ENCODE data around the gene SDR39U1.
"Not testable (repeated sequence)": the region's sequence is repeated elsewhere in the genome, so short reads cannot be mapped to it uniquely, and the experiment has no call there.

SDR39U1 gene, protein sequence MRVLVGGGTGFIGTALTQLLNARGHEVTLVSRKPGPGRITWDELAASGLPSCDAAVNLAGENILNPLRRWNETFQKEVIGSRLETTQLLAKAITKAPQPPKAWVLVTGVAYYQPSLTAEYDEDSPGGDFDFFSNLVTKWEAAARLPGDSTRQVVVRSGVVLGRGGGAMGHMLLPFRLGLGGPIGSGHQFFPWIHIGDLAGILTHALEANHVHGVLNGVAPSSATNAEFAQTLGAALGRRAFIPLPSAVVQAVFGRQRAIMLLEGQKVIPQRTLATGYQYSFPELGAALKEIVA

DNA sequence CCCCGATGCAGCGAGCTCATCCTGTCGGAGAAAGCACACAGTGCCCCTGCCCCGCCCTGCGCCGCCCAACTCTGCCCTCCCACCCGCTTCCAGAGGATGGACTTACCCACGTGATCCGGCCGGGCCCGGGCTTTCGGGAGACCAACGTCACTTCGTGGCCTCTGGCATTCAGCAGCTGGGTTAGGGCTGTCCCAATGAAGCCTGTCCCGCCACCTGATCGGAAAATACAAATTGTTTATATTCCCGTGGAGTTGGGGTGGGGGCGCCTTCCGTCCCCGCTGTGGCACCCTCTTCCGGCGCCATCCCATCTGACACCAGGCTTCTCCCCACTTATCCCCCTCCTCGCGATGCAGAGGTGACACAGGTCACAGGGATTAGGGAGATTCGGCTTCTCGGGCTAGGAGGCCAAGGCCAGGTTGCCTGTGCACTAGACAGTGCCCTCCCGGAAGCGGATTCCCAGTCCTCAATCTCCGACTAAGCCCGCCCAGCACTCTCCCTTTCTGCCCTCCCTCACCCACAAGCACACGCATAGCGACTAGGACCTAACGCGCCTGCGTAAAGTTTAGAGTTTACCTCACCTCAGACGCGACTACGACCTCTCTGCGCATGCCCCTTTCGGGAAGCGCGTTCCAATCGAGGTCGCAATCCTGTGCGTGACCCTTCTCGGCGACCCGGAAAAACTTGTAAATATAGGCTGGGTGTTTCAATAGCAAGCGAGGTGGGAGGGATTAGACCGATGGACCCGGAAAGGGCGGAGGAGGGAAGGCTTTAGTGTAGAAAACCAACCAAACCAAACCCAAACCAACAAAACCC is at the start of gene SDR39U1:
SDR39U1 (minus strand) TSS at position 537 of the 813 bp plus-strand sequence; CDS start at position 530, 7 bp downstream.
- DNase-seq: peak; percentile 94 to 95

DNA sequence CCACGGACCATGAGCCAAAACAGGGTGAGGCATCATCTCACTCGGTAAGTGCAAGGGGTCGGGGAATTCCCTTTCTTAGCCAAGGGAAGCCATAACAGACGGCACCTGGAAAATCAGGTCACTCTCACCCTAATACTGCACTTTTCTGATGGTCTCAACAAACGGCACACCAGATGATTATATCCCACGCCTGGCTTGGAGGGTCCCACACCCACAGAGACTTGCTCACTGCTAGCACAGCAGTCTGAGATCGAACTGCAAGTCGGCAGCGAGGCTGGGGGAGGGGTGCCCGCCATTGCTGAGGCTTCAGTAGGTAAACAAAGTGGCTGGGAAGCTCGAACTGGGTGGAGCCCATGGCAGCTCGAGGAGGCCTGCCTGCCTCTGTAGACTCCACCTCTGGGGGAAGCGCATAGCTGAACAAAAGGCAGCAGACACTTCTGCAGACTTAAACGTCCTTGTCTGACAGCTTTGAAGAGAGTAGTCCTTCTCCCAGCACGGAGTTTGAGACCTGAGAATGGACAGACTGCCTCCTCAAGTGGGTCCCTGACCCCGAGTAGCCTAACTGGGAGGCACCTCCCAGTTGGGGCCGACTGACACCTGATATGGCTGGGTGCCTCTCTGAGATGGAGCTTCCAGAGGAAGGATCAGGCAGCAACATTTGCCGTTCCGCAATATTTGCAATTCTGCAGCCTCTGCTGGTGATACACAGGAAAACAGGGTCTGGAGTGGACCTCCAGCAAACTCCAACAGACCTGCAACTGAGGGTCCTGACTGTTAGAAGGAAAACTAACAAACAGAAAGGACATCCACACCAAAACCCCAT is 49.2 kb upstream of the SDR39U1 start:
- DNase-seq: not testable (repeated sequence)

DNA sequence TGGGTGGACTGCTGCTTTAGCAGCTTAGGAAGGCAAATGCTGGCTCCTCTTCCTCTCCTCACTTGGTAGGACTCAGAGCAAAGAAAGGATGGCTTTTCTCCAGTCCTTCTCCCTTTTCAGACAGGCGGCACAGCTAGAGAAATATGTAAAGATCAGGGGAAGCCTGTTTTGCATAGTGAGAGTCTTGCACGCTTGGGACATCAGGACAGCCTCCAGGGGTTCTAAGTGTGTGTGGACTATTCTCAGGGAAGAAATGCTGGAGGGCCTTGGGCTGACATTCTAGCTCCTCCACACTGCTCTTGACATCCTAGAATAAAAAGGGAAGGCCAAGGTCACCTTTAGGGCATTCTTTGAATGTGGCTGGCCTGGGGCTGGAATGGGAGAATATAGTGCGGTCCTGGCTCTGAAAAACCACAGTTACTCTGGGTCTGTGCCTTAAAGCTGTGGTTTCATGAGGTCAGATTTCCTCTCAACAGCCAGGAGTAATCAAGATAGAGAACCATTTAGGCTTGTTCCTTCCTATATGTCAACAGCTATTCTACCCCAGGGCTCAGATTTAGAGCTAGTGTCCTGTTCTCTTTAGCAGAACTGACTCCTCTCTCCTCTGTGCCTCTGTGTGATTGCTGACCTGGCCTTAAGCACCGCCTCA is 41.2 kb upstream of the SDR39U1 start:
- no peak for DNase-seq

DNA sequence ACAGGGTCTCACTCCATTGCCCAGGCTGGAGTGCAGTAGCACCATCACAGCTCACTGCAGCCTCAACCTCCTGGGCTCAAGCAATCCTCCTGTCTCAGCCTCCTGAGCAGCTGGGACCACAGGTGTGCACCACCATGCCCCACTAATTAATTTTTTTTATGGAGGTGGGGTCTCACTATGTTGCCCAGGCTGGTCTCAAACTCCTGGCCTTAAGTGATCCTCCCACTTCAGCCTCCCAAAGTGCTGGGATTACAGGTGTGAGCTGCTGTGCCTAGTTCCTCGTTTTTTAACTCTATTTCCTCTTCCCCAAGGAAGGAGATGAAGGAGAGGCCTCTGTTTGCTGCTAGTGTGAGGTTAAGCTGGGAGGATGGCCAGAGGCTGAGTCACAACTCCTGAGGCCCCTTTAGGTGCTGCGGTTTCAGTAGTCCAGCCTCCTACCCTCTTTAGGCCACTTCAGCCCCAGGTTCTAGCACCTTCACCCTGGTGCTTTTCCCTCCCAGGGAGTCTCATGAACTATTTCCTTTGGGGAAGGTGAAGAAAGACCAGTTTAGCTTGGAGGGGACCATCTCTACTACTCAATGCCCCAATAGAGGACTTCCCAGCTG is 40.2 kb upstream of the SDR39U1 start:
- DNase-seq: not testable (repeated sequence)

DNA sequence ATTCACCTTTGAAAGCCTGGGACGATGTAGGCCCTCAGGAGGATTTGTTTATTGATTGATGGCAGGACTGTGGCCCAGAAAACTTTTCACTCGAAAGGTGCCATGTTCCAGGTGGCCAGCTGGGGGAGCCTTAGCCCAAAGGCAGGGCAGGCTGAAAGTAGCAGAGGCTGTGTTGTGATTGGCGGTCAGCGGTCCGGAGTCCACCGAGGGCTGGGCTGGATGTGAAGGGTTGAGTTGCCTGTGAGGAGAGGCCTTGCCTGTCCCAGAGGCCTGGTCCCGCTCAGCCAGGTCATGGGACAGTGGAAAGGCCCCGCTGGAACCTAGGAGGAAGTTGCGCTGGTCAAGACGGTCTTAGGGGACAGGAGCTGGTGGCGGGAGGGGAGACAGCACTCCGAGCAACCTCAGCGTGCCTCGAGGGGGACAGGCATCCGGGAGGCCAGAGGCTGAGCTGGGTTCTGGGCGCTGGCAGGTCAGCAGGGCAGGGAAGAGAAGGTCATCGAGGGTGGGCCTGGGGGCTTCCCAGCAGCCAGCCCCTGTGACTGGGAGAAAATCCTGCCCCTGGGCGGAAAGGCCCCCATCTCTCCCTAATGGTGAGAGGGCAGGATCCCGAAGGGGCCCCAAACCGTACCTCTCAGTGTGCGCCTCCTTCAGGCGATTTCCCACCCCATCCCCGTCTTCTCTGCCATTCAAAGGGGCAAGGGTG is 39.2 kb upstream of the SDR39U1 start:
- DNase-seq: peak; percentile 33 to 39

DNA sequence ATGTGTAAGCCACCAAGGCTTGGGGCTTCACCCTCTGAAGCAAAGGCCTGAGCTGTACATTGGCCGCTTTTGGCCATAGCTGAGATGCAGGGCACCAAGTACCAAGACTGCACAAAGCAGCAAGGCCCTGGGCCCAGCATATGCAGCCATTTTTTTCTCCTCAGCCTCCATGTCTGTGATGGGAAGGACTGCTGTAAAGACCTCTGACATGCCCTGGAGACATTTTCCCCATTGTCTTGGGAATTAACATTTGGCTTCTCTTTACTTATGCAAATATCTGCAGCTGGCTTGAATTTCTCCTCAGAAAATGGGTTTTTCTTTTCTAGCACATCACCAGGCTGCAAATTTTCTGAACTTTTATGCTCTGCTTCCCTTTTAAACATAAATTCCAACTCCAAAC is 37.4 kb upstream of the SDR39U1 start:
- not testable (repeated sequence) for DNase-seq

DNA sequence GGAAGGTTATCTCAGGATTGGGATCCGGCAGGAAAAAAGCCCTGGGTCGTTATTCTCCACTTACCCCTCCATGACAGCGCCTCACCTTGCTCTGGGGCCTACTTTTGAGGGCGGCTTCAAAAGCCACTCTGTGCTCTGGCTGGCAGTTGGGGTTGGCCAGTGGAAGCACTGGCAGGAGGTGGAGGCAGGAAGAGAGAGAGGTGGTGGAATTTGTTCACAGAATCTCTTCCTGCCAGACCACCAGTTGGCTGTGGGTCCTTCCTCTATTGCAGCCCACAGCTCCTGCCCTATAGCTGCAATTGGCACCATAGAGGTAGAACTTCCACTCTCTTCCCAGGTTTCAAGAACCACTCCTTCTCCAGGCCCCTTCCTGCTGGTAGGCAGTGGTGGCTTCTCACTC is 32.7 kb upstream of the SDR39U1 start:
- DNase-seq: no peak

DNA sequence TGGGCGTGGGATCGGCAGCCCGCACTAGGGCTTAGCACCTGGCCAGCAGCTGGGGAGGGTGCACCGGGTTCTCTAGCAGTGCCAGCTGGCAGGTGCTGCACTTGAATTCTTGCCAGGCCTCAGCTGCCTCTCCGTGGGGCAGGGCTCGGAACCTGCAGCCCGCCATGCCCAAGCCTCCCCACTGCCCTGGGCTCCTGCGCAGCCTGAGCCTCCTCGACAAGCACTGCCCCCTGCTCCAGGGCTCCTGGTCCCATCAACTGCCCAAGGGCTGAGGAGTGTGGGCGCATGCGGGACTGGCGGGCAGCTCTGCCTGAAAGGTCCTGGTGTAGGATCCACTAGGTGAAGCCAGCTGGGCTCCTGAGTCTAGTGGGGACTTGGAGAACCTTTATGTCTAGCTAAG is 30.6 kb upstream of the SDR39U1 start:
- no peak for DNase-seq

DNA sequence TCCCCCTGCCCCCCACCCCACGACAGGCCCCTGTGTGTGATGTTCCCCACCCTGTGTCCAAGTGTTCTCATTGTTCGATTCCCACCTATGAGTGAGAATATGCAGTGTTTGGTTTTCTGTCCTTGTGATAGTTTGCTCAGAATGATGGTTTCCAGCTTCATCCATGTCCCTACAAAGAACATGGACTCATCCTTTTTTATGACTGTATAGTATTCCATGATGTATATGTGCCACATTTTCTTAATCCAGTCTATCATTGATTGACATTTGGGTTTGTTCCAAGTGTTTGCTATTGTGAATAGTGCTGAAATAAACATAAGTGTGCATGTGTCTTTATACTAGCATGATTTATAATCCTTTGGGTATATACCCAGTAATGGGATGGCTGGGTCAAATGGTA is 27.9 kb upstream of the SDR39U1 start:
- not testable (repeated sequence) for DNase-seq

DNA sequence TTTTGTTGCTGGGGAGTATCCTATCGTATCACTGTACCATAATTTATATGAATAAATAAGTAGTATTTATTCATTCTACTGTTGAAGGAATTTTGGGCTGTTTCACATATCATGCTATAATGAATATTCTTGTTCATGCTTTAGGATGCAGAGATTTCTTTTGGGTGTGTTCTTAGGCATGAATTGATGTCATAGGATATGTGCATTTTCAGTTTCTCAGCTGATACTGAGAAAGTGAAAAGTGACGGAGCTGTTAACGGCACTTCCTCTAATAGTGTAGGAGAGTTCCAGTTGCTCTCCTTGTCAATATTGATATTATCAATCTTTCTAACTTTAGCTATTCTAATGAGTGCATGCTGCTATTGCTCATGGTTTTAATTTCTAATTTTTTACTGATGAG is 23.2 kb upstream of the SDR39U1 start:
- DNase-seq: no peak

DNA sequence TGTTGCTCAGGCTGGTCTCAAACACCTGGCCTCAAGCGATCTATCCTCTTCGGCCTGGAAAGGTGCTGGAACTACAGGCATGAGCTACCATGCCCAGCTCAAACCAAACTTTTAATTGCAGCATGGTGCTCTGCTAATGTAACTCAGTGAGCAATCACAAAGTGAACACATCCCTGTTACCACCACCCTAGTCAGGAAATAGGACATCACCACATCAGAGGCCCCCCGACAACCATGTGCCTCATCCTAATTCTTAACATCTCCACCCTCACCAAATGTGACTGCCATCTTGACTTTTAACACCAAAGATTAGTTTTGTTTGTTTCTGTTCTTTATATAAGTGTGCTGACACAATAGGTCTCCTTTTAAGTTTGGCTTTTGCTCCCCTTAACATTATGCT is 22.8 kb upstream of the SDR39U1 start:
- DNase-seq: no peak

DNA sequence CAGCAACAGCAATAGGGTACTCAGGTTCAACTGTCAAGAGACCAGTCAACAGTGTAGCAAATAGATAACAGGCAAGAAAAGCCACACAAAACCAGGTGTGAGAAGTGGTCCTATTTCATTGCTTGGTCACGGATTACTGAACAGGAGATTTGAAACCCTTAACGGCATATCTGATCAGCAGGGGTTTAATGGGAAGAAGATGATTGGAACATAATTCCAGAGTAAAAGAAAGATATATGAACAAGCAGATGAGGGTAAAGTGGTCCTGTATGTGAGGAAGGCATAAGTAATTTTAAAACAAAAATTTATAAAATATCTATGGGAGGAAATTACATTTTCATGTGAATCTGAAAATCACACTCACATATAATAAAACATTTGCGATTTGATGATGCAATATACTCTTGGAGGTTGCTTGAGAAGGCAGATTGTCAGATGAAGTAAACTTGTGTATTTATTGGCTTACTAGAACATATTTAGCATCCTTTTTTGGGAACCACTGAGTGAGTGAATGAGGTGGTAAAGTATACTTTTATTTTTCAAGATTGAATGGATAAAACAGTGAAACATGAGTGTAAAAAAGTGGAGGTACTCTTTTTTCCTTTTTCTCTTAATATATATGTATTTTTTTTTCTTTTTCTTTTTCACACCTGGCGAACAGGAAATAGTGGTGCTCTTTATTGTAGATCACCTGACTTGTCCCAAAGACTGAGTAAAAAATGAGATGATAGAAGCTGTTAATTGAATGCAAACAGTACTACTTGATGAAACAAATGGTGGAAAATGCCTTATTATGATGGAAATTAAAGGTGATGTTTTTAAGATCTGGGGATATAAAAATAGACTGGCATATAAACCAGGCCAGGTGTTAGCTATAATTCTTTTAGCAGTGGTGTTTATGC is 21.6 kb upstream of the SDR39U1 start:
- DNase-seq: no peak

DNA sequence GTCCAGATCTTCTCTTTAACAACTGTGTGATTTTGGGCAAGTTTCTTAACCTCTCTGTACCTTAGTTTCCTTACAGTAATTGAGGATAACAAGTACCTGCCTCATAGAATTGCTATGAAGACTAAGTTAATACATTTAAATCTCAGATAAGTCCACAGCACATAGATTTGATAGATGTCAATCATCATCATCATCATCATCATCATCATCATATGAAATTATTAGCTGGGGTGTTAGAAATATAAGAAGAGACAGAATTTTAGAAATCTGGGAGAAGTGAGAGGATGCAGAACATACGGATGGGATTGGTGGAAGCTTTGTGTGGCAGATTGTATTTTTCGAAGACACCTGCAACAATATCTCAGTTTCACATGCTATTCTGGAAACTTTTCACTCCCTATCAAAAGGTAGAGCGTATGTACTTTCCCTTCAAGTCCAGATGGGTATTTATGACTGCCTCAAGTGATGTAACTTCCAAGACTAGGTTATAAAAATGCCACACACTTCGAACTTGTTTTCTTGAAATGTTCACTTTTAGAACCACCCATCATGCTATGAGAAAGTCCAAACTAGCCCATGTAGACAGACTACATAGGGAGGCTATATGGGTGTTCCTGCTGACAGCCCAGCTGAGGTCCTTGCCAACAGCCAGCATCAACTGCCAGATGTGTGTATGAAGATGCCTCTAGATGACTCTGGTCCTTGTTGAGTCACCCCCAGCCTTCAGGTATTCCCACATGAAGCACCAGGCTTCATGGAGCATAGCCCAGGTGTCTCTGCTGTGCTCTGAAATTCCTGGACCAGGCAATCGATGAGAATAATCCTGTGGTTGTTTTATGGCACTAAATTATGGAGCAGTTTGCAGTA is 20.7 kb upstream of the SDR39U1 start:
- no peak for DNase-seq

DNA sequence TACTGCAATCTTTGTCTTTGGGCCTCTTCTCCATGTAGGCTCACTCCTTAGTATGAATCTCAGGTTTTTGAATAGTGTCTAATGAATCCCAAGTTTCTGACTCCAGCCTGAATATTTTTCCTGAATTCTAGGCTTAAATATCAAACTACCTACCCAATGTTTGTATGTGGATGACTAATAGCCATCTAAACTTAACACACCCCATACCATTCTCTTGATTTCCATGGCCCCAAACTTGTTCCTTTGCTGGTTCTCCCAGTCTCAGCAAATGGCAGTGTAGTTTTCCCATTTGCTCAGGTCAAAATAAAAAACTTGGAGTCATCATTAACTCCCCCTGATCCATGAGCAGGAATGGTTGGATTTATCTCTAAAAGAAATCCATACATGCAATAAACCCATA is 18.8 kb upstream of the SDR39U1 start:
- DNase-seq: no peak

DNA sequence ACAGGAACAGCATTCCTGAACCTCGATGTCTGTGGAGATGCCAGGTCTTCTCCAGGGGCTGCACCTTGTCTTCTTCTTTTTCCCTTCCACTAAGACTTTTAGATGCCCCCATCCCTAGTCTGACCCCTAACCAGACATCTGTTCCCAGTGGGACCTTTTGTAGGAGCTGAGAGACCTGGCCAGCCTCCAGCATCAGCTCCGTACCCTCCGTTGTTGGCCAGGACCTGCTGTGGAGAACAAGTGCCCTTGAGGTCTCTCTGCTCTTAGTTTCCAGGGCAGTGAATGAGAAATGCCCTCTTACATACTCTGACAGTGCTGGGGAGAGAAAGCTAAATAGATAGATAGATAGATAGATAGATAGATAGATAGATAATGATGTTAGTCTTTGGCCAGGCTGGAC is 16.8 kb upstream of the SDR39U1 start:
- DNase-seq: no peak

DNA sequence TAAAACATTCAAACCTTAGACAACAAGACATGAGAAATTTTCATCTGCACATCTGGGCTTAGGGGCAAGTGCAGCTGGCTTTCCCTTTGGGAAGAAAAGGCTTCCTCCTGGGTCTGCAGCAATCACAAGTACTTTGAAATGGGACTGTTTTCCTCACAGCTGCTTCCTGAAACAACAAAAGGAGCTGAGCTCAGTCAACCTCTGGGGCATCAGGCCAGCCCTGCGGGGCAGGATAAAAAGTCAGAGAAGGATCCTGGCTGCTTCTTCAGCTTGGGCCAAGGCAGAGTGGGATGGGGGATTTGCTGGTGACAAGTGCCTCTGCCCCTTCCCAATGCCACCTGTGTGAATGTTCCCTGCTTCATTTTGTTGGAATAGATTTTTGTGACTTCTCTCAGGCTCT is 16.2 kb upstream of the SDR39U1 start:
- no peak for DNase-seq

DNA sequence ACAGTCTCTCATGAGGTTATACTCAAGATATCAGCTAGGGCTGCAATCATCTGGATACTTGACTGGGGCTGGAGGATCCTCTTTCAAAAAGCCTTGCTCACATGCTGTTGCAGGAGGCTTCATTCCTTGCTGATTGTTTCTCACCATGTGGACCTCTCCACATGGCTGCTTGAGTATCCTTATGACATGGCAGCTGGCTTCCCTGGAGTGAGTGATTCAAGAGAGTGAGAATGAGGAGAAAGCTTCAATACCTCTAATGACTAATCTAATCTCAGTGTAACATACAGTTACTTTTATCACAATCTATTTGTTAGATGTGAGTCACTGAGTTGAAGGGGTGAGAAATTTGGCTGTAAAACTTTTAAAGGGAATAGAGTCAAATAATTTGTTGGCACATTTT is 14.4 kb upstream of the SDR39U1 start:
- no peak for DNase-seq

DNA sequence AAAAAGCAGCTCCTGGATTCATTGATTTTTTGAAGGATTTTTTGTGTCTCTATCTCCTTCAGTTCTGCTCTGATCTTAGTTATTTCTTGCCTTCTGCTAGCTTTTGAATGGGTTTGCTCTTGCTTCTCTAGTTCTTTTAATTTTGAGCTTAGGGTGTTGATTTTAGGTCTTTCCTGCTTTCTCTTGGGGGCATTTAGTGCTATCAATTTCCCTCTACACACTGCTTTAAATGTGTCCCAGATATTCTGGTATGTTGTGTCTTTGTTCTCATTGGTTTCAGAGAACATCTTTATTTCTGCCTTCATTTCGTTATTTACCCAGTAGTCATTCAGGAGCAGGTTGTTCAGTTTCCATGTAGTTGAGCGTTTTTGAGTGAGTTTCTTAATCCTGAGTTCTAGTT is 8.3 kb upstream of the SDR39U1 start:
- DNase-seq: not testable (repeated sequence)

DNA sequence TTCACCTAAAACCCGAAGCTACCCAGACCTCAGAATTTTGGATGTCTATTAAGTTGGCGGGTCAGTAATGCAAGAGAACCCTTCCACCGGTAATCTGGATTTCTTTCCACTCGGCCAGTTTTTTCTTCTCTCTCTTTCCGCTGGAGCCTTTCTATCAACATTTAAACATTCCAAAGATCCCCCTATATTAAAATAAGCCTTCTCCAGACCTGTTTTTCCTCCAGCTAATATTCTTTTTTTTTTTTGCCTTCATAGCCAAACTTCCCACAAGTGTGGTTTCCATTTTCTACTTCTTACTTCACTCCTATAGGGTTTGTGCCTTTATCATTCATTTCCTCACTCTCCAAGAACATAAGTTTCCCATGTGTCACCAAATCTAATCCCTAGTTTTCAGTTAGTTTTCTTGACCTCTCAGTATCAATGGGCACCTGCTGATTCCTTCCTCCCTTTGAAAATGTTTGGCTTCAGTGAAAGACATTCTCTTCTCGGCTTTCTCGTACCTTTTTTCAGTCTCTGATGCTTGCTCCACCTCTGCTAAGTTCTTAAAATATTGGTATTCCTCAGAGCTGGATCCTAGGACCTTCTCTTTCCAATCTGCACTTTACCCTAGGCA is 583 bp upstream of the SDR39U1 start:
- no peak for DNase-seq
